Glomerular endothelial cell (primary cell): ENCODE data around the gene HSDL2. TPM values are rescaled to one million over a fixed set of nuclear protein-coding genes. Genes with fewer than 3 reads are reported as not detected.
"Not testable (repeated sequence)": the region's sequence is repeated elsewhere in the genome, so short reads cannot be mapped to it uniquely, and the experiment has no call there.

ENCODE experiments used
- DNase-seq: peaks from one replicate; pipeline ENCODE4 v3.0.0-alpha.2; 2011; ENCODE audit warnings: low read depth, low spot score; ENCODE audit errors: extremely low read depth
- total RNA-seq: library from RNA; depleted of rRNA; stranded (reverse); fragments of >200 nt; gene quantifications from 2 replicates; pipeline ENCODE4 v1.2.3, GENCODE V29; 2015

Gene HSDL2
- total RNA-seq, 1 donor from 2014 or later: 21.3 TPM

- DNase-seq: no peak
These were observed 114.2 kb downstream of the HSDL2 start for GRCh38 chr9:112494153-112494552.

DNA sequence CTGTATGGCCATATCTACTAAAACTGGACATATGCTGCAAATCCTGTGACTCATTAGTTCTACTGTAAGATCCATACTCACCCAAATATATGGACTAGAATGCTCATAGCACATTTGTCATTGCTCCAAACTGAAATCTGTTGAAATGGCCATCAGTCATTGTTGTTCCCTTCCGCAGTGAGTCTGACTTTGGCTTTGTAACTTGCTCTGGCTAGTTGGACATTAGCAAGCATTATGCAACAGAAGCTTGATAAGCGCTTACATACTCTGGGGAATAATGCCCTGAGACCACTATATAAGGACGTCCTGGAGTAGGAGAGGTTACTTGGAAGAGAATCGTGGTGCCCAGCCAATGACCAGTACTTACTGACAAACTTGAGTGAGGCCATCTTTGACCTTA lies 115.7 kb downstream of the HSDL2 start:
- DNase-seq: no peak

DNA sequence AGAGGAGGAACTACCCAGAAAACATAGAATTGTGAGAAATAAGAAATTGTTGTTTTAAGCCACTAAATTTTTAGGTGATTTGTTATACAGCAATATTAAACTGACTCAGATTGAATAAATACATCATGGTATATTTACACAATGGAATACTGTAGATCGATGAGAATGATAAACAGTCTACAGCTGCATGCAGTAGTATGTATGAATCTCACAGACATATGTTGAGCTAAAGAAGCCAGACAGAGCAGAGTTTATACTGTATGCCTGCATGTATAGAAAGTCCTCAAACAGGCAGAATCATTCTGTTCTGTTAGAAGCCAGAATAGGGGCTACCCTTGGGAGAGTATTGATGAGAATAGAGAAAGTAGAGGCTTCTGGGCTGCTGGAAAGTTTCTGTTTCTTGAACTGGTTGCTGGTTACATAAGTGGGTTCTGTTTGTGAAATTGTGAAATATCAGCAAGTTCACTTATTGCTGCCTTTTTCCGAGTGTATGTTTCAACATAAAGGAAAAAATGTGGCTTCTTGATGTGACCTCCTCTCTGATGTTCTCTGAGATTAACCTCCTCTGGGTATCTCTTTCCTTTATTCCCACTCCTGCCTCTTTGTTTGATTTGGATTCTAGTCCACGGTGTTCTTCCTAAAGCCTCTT lies 116.3 kb downstream of the HSDL2 start:
- no peak for DNase-seq

GRCh38 chr9:112500842-112501241 lies 120.9 kb downstream of the HSDL2 start:
- DNase-seq: no peak

GRCh38 chr9:112501287-112501686 lies 121.4 kb downstream of the HSDL2 start:
- no peak for DNase-seq

- DNase-seq: no peak
These were observed 122.5 kb downstream of the HSDL2 start for GRCh38 chr9:112502175-112502946.

DNA sequence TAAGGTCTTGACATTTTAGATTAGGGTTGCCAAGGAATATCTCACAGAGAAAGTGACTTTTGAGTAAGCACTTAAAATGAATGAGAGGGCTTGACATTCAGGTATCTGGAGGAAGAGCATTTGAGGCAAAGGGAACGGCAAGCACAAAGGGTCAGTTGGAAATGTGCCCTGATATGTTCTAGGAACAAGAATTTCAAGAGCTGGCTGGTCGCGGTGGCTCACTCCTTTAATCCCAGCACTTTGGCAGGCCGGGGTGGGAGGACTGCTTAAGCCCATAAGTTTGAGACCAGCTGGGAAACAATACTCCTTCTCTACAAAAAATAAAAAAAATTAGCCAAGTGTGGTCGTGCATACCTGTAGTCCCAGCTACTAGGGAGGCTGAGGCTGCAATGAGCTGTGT lies 123.3 kb downstream of the HSDL2 start:
- DNase-seq: no peak

DNA sequence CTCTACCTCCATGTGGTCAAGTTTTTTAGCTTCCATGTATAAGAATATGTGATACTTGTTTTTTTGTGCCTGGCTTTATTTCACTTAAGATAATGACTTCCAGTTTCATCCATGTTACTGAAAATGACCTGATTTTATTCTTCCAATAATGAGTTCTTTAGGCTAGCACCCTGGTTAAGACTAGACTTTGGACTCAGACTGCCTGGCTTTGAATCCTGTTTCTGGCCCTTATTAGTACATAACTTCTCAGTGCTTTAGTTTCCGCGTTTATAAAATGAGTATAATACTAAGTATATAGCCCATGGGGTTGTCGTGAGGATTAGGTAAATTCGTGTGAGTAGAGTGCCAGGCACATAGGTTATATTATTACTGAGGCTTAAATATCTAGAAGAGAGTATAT lies 125.2 kb downstream of the HSDL2 start:
- DNase-seq: no peak

GRCh38 chr9:112505607-112506006 lies 125.7 kb downstream of the HSDL2 start:
- DNase-seq: no peak

DNA sequence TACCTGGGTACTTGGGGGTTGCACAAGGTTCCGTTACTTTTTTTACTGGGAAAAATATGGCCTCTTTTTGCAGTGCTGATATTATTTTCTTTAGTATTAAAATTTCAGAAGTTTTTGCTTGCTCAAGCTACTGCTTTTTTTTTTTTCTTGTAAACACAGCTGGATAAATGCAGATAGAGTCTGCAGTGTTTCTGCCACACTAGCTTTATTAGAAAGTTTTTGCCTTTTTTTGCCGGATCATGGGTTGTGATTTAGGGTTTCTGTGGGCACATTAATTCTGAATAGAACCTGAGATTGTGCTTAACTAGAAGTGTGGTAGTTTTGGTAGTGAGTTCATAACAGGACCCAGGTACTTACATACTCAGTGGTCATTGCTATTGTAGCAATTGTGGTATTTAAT lies 126.7 kb downstream of the HSDL2 start:
- DNase-seq: no peak

DNA sequence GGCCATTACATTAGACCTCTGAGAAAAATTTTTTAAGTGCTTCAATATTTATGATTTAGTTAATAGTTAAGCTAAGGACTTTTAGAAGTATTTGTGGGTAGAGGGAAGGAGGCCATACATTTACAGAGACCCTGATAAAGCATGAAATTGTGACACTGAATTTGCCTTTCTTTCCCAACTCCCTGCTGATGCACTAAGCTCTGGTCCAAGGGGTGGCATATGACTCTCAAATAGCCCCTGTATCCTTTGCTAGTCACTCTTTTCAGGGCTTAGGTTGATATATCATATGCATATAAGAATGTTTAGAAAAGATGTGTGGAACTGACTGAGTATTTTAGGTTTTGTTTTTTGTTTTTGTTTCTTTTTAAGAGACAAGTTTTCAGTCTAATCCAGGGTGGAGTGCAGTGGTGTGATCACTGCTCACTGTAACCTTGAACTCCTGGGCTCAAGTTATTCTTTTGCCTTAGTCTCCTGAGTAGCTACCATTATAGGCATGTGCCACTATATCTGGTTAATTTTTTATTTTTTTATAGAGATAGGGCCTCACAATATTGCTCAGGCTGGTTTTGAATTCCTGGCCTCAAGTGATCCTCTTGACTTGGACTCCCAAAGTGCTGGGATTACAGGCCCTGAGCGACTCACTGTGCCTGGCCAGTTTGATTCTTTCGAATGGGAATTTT lies 127.2 kb downstream of the HSDL2 start:
- no peak for DNase-seq

DNA sequence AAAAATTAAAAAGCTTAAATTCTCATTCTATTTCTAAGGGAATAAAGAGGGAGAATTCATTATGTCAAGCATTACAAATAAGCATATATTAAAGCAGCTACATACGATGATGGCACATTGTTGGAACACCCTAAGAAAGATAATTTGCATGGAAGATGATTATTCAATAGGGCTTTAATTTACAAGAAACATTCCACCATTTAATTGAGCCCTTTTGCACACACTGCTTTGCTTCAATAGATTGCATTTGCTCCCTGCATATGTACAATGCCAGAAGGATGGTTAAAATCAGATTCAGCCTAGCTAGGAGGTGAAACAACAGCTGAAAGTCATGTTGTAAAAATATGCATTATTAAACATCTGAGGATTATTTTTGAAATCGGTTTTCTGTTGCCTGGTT lies 128.5 kb downstream of the HSDL2 start:
- no peak for DNase-seq

DNA sequence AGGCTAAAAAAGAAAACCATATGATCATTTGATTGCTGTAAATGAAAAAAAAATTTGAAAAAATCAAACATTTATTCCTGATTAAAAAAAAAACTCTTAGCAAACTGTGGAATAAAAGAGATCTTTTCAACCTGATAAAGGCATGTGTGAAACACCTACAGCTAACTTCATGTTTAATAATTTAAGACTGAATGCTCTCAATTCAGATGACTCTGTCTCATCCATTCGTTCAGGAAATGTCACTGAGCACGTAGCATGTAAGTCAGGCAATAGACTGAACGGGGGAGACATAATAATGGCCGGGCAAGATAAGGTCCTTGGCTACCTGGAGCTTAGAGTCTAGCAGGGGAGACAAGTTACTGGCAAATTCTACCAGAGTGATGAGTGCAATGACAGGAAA lies 132.5 kb downstream of the HSDL2 start:
- DNase-seq: not testable (repeated sequence)

DNA sequence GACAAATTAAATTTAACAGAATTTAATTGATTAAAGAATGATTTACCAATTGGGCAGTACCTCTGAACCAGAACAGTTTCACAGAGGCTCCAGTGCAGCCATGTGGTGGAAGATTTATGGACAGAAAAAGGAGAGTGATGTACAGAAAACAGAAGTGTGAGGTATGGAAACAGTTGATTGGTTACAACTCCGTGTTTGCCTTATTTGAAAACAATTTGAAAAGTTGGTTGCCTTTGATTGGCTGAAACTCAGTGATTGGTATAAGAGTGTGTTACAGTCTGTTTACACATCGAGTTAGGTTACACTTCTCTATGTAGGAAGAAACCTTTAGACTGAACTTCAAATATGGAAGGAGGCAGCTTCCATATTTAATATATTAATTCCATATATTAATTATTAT lies 136.9 kb downstream of the HSDL2 start:
- DNase-seq: no peak

DNA sequence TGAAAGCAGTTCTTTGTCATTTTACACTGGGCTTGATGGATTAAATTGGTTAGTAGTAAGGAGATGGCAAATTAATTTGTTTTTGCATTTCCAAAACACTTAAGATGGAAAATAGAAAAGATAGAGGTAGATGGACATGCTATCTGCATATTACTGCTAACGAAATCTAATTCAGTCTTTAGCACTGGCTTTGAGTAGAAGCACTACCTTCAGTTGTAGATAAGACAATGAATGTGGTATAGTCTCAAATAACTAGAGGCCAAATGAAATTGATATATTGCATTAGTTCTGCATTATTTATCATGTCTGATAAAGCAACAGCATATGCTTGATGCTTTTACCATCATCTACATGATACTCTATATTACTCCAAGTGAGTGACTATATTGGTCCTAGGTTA lies 140.2 kb downstream of the HSDL2 start:
- DNase-seq: no peak

GRCh38 chr9:112520656-112521055 lies 140.7 kb downstream of the HSDL2 start:
- DNase-seq: no peak

Other genes starting within 250 kb of the HSDL2 start
- gene SUSD1, start 204.8 kb upstream of the HSDL2 start, total RNA-seq: 47.0 and 53.7 TPM in 2 replicates
- gene PTBP3, start 46.5 kb upstream of the HSDL2 start, total RNA-seq: 47.3 and 54.9 TPM in 2 replicates
- gene KIAA1958, start 106.7 kb downstream of the HSDL2 start, total RNA-seq: 1.3 and 2.6 TPM in 2 replicates